NAMALWA (cell line): ENCODE results near the gene GOLGA6B.
"Not testable (repeated sequence)": the region's sequence is repeated elsewhere in the genome, so short reads cannot be mapped to it uniquely, and the experiment has no call there.

Experiments
- DNase-seq: peaks from one replicate; pipeline ENCODE4 v3.0.0-alpha.2; 2015; ENCODE audit warnings: low spot score

GOLGA6B gene

DNA sequence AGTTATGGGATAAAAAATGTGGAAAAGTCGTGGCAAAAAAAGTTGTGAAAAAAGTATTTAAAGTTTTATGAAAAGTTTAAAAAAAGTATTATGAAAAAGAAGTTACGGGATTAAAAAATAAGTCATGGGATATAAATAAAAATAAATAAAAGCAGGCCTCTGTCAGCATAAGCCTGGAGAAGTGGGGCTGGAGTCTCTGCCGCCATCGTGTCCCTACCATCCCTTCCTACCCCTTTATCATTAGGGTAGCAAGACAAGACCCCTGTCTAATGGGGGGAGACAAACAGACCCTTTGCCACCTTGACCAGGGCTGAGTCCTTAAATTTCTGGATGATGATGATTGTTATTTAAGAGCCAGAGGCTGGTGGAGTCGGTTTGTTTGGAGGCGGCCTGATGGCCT, 15.3 kb downstream of the GOLGA6B start:
- not testable (repeated sequence) for DNase-seq

DNA sequence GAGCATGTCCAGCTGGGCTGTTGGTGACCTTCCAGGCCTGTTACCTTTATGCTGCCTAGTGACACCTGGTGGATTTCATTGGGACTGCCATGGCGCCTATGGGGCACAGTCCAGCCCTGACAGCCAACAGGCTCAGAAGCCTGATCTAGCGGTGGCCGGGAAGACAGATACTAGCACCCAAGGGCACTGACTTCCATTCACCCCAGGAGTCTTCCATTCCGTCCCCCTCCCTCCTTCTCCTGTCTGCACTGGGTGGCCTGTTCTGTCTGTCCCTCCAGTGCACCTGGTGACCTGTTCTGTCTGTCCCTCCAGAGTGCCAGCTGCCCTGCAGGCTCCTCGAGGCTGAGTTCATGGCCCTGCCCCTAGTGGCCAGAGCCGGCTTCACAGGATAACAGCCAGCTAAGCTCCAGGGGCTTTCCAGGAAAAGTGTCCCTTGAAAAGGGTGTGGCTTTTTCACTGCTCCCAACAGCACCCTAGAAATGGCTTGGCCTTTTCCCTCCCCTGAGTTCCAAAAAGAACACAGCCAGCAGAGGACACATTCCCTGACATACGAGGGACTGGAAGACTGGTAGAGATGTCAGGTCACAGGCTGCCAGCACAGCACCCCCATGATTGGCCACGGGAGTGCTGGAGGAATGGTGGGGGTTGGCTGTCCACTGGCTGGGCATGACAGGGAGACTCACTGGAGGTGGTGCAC, 16.3 kb downstream of the GOLGA6B start:
- peak; percentile 83 for DNase-seq

DNA sequence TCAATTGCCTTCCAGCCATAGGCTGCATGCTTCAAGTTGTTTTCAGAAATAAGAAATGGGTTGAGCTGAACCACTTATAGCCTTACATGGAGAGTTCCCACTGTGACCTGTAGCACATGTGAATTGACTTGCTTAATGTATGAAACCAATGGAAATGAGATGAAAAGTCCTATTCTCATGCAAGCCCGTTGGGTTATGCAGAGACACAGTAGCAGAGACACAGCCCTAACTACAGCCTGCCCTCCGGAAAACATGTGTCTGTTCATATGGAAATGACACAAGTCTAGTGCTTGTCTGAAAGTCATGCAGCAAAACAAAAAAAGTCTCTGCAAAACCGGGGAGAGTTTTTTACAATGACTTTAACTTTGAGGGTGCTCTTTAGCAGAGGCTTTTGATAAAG, 17.0 kb downstream of the GOLGA6B start:
- DNase-seq, result peak; percentile 20

DNA sequence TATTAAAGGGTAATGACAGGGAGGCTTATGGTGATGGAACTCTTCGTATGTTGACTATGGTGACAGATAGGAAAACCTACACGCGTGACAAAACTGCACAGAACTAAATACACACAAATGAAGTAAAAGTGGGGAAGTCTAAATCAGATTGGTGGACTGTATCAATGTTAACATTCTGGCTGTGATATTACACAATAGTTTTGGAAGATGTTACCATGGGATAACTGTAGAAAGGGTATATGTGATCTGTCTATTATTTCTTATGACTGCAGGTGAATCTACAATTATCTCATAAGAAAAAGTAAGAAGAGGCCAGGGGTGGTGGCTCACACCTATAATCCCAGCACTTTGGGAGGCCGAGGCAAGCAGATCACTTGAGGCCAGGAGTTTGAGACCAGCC, 22.3 kb downstream of the GOLGA6B start:
- no peak for DNase-seq

DNA sequence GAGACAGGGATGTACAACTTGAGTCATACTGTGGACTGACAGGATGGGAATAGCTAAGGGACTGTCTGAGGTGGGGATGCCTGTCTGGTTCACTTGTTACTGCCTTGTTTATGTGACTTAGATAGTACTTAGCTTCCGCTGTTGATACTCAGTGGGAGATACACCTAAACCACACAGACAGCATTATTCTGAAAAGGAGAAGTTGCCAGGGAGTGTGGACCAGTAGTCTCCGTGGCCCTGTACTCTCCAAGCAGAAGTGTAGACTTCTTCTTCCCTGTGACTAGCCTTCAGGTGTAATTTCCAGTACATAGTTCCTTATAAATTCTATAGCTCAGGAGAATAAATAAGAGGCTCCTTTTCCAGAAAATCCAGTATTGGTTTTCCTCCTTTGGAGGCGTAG, 26.4 kb downstream of the GOLGA6B start:
- no peak for DNase-seq

DNA sequence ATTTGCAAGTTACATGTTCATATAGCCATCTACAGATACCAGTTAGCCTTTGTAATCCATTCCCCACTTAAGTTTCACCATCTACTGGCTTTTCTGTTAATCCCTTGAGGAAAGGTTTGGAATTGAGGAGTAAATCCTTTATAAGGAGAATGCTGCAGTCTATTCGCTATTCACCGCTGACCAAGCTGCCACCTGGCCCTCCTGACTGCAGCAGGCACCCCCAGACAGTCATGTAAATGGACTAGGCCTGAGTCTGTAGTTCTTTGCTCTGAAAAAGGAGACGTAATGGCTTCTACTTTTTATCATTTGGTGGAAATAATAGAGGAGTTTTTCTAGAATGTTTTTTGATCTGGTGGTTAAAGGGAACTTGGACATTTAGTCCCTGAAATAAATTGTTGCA, 28.3 kb downstream of the GOLGA6B start:
- no peak for DNase-seq

DNA sequence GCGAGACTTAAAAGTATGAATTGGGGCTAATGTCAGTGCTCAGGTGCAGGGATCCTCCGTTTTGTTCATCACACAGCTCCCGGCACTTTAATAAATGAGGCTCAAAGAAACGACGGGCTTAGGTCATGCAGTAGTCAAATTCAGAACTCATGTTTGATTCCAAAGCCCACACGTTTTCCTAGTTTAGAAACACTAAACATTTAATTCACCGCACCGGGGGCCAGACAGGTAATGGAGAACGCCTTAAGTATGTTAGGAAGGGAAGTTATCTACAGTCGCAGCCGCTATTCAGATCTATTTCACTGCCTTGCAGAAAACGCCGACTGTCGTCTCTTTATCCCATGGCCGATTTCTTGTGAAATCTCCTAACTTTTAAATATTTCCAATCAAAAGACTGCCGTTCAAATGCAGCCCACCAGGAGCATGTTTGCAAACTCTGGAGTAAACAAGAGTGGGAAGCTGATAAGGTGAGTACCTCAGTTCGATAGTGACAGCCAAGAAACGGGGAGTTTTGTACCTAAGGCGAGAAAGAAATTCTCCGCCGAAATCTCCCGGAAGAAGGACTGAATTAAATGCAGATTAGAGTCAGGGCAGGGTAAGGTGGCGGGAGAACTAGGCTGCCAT, 30.9 kb downstream of the GOLGA6B start:
- no peak for DNase-seq

DNA sequence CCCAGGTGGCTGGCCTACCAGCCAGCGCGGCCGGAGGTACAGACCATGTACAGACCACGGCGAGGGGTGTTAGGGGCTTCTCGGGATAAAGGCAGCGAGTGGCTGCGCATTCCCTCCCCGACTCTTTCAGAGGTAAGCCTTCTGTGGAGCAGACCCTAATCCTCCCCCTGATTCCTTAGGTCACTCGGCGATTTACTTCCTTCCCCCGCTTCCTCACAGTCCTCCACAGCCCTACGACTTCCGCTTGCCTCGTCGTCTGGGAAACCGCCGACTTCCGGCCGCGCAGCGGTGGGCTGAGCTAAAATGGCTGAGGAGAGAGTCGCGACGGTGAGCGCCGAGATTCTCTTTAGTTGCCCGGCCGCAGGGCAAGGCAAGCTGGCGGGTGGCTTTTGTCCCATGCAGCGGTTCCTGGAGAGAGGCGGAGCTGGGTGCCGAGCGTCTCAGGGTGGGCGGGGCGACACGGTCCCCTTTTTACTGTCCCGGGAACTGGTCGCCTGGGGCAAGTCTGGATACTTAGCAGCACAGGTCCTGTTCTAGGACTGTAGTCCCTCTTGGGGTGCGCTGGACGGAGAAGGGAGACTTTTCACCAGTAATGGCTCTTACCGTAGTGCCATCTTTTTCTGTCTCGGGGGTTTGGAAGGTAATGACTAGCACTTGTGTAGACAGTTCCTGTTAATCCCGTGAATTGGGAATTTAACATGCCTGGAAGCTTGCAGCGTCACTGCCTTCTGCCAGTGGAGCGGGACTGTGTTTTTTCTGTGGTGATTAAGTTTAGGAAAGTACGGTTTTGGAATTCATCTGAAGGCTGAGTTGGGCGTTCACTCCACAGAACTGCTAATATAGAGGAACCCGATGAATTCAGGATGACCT, 31.7 kb downstream of the GOLGA6B start, which contains the start of the genes BBS4 and HIGD2B:
Gene BBS4 (plus strand): TSS at position 283 of the 870 bp plus-strand sequence. CDS start 21 bp downstream, at position 304.
Gene HIGD2B (minus strand): TSS at position 258 of the 870 bp plus-strand sequence. CDS start 9,808 bp downstream, outside the sequence.
- peak; percentile 97 for DNase-seq

DNA sequence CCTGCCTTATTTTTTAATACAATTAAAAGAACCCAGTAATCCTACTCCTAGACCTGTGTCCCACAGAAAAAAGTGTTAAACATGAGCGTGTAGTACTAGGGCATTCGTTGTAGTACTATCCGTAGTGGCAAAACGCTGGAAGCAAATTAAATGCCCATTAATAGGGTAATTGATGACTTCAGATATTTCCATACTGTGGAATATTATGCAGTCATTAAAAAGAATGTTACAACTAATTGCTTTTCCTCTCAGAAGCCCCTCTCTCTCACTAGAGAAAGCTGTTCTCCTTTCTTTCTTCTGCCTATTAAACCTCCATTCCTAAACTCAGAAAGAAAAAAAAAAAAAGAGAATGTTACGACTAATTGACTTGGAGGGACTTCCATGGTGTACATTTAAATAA, 34.2 kb downstream of the GOLGA6B start:
- no peak for DNase-seq

DNA sequence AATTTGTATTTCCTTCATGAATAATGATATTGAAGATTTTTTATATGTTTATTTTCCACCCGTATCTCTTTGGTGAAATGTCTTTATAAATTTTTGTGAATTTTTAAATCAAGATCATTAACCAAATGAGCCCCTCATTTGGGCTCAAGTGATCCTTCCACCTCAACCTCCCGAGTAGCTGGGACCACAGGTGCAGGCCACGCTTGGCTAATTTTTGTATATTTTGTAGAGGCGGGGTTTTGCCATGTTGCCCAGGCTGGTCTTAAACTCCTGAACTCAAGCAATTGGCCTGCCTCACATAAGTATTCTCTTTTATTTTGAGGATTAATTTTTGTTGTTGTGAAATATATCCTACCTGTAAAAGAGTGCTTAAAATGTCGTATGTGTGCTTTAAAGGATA, 36.4 kb downstream of the GOLGA6B start:
- DNase-seq, result peak; percentile 65

DNA sequence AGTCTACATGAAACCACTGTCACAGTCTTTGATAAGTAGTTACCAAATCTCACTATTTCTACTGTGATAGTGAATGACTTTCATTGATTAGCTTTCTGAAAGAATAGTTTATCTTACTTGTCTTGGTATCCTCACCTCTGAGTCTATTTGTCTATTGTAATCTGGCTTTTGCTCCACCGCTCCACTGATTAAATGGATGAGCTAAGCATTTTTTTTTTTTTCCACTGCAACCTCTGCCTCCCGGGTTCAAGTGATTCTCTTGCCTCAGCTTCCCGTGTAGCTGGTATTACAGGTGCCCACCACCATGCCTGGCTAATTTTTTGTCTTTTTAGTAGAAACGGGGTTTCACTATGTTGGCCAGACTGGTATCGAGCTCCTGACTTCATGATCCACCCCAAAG, 44.4 kb downstream of the GOLGA6B start:
- no peak for DNase-seq

DNA sequence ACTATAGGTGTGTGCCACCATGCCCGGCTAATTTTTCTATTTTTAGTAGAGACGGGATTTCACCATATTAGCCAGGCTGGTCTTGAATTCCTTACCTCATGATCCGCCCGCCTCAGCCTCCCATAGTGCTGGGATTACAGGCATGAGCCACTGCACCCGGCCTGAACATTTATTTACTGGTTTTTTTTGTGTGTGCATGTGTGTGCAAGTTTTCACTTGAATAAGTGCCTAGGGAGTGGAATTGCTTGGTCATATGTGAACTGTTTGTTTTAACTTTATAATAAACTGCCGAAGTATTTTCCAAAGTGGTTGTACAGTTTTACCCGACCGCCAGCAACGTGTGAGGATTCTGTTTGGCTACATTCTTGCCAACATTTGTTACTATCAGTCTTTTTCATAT, 45.6 kb downstream of the GOLGA6B start:
- no peak for DNase-seq

DNA sequence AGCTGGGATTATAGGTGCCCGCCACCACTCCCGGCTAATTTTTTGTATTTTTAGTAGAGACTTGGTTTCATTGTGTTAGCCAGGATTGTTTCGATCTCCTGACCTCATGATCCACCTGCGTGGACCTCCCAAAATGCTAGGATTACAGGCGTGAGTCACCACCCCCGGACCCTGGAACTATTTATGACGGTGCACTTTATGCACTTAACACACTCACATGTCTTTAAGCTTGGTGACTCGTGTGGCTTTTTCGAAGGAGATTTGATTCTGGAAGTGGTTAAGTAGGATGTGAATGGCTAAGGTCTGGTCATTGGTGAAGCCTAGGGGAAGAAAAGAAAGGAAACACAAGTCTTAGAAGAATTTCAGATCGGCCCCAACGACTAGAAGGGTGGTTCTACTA, 51.8 kb downstream of the GOLGA6B start:
- no peak for DNase-seq

DNA sequence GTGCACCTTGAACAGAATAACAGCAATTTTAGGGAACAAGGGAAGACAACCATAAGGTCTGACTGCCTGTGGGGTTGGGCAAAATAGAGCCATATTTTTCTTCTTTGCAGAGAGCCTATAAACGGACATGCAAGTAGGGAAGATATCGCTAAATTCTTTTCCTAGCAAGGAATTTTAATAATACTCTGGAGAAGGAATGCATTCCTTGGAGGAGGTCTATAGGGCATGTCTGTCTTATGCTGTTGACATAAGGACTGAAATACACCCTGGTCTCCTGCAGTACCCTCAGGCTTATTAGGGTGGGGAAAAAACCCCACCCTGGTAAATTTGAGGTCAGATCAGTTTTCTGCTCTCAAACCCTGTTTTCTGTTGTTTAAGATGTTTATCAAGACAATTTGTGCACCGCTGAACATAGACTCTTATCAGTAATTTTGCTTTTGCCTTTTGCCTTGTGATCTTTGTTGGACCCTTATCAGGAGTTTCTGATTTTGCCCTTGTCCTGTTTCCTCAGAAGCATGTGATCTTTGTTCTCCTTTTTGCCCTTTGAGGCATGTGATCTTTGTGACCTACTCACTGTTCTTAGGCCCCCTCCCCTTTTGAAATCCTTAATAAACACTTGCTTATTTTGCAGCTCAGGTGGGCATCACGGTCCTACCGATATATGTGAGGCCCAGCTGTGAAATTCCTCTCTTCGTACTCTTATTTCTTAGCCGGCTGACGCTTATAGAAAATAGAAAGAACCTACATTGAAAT, 54.2 kb downstream of the GOLGA6B start:
- DNase-seq, result not testable (repeated sequence)
